GM18519 (cell line): ENCODE measurements around the gene MPZL3.
"Not testable (repeated sequence)": the region's sequence is repeated elsewhere in the genome, so short reads cannot be mapped to it uniquely, and the experiment has no call there.

ENCODE experiments used
- ATAC-seq: cut with Tn5 transposase; IDR thresholded peaks from one replicate; pipeline ENCODE4 v1.9.1; 2021; ENCODE audit warnings: mild to moderate bottlenecking, moderate library complexity; ENCODE audit not compliant: unreplicated experiment, low FRiP score

Gene MPZL3

DNA sequence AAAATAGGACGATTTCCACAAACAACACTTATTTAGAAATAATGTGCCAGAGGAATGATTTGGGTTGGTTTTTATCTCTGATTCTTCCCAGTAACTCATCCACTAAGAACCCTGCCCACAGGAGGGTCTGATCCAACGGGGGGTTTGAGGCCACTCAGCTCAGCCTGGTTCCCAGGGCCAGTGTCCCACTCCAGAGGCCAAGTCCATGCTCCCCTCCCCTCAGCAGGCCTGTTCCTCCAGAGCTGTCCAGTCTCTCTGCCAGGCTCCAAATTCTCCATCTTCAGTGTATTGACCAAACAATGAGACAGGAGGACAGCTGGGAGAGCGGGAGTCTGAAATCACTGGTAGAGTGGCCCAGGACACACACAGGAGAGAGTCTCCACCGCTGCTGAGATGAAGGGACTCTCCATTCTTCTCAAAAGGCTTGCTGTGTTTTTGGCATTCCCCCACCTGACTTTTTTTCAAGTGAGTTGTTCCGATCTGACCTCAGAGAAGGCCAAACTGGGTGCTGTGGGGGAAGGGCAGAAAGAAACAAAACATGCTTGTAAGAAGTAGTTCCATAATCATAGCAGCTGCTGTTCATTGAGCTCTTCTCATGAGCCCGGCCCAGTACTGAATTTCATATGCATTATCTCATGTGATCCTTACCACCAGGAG lies 58.1 kb downstream of the MPZL3 start:
- ATAC-seq: no peak

DNA sequence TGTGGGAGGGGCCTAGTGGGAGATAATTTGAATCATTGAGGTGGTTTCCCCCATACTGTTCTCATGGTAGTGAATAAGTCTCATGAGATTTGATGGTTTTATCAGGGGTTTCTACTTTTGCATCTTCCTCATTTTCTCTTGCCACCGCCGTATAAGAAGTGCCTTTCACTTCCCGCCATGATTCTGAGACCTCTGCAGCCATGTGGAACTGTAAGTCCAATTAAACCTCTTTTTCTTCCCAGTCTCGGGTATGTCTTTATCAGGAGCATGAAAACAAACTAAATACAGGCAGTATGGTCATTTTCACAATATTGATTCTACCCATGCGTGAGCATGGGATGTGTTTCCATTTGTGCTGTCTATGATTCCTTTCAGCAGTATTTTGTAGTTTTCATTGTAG lies 59.3 kb downstream of the MPZL3 start:
- not testable (repeated sequence) for ATAC-seq

DNA sequence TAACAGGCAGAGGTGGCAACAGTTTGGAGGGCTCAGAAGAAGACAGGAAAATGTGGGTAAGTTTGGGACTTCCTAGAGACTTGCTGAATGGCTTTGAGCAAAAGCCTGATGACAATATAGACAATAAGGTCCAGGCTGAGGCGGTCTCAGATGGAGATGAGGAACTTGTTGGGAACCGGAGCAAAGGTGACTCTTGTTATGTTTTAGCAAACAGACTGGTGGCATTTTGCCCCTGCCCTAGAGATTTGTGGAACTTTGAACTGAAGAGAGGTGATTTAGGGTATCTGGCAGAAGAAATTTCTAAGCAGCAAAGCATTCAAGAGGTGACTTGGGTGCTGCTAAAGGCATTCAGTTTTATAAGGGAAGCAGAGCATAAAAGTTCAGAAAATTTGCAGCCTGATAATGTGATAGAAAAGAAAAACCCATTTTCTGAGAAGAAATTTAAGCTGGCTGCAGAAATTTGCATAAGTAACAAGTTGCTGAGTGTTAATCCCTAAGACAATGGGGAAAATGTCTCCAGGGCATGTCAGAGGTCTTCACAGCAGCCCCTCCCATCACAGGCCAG lies 61.1 kb downstream of the MPZL3 start:
- not testable (repeated sequence) for ATAC-seq

DNA sequence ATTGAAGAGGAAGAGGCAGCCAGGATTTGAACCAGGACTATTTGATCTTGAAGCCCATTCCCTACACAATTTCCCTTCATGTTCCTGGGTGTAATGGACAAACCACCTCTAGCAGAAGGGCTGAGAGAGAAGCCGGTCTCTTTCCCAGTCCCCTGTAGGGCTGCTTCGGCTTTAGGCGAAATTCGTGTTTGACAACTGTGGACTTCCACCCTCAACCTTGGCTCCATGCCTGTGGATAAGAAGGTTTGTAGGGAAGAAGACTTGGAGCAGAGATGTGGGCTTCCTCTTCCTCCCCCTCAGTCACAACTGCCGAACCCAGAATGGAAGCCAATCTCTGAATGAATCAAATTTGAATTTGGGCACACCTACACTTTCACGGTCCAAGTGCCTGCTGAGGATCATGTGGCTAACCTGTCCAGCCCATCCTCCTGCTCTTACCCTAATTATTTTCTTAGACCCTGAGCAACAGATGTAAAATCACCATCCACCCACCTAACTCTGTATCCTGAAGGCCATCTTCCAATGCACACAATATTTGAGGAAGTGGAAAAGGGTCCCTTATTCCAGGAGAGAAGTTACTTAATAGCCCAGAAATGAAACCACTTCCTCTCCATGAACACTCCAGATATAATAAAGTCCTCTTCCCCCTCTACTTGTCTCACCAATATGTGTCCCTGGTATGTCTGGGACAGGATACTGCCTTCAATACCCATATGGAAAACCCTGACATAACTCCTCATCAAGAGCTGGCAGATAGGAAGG lies 65.6 kb downstream of the MPZL3 start:
- no peak for ATAC-seq

DNA sequence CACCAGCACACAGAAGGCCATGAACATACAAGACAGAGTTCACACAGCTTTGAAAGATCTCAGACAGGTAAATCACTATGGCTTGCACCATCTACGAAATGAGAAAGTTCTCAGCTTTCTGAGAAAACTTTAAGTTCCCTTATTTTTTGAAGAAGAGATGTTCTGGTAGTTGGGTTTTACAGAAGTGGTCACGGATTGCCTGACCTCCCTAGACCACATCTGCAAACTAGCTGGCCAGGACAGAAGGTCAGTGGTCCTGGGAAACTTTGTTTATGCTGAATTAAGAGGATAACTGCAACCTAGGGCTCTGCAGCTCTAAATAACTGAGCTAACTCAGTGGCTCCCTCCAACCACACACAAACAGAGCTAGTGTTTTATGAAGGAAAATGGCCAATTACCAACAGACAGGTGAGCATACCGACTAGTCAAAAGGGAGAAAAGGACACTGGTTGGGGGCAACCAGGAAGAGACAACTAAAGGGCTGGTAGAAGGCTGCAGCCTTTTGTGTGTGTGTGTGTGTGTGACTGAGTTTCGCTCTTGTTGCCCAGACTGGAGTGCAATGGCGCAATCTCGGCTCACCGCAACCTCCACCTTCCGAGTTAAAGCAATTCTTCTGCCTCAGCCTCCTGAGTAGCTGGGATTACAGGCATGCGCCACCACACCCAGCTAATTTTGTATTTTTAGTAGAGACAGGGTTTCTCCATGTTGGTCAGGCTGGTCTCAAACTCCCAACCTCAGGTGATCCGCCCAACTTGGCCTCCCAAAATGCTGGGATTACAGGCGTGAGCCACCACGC lies 67.2 kb downstream of the MPZL3 start:
- ATAC-seq: no peak

DNA sequence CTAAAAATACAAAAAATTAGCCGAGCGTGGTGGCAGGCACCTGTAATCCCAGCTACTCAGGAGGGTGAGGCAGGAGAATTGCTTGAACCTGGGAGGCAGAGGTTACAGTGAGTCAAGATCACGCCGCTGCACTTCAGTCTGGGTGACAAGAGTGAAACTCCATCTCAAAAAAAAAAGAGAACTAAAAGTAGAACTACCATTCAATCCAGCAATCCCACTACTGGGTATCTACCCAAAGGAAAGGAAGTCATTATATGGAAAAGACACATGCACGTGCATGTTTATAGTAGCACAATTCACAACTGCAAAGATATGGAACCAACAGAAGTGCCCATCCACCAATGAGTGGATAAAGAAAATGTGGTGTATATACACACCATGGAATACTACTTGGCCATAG lies 68.5 kb downstream of the MPZL3 start:
- ATAC-seq: not testable (repeated sequence)

DNA sequence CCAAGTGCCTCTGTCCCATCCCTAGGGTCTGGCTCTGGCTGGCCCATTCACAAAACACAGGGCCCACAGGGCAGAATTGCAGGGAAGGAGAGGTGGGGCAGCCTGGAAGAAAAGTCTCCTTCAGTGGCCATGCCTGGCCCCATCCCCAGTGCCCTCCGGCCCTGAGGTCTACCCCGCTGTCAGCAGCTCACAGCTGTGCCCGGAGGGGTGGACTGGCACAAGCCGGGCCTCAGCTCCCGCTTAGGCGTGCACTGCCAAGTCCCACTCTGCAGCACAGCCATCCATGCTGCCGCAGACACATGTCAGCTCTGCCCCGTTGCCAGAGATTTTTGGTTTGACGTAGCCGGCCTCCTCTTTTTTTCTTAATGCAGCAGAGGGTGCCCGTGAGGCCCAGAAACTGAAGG lies 71.9 kb downstream of the MPZL3 start:
- ATAC-seq: no peak

DNA sequence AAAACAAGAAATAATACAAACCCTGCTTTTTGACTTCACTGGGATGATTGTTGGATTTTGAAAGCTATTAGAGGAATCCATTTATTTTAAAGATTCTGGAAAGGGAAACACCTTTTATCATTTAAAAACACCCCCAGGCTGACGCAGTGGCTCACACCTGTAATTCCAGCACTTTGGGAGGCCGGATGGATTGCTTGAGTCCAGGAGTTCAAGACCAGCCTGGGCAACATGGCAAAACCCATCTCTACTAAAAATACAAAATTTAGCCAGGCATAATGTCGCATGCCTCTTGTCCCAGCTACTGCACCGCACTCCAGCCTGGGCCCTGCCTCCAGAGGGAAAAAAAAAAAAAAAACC lies 75.4 kb downstream of the MPZL3 start:
- no peak for ATAC-seq
